GM12872 (cell line): Measurements from ENCODE around the gene STMN3.

ENCODE experiments used
- CTCF ChIP-seq: IDR thresholded peaks from 3 replicates; pipeline ENCODE4 v1.5.1; 2011; ENCODE audit warnings: low read depth, mild to moderate bottlenecking, low read length, moderate library complexity; ENCODE audit not compliant: insufficient read depth

Gene STMN3

GRCh38 chr20:63694584-63695423 is 41.6 kb upstream of the STMN3 start:
- no peak for TF ChIP-seq CTCF

- no peak for TF ChIP-seq CTCF
These were observed 40.7 kb upstream of the STMN3 start for GRCh38 chr20:63693733-63694583.

- TF ChIP-seq CTCF = no peak
These were observed 40.0 kb upstream of the STMN3 start for GRCh38 chr20:63693083-63693732.

GRCh38 chr20:63692436-63693082 is 39.3 kb upstream of the STMN3 start:
- TF ChIP-seq CTCF = no peak

GRCh38 chr20:63691711-63692435 is 38.6 kb upstream of the STMN3 start:
- TF ChIP-seq CTCF = no peak

DNA sequence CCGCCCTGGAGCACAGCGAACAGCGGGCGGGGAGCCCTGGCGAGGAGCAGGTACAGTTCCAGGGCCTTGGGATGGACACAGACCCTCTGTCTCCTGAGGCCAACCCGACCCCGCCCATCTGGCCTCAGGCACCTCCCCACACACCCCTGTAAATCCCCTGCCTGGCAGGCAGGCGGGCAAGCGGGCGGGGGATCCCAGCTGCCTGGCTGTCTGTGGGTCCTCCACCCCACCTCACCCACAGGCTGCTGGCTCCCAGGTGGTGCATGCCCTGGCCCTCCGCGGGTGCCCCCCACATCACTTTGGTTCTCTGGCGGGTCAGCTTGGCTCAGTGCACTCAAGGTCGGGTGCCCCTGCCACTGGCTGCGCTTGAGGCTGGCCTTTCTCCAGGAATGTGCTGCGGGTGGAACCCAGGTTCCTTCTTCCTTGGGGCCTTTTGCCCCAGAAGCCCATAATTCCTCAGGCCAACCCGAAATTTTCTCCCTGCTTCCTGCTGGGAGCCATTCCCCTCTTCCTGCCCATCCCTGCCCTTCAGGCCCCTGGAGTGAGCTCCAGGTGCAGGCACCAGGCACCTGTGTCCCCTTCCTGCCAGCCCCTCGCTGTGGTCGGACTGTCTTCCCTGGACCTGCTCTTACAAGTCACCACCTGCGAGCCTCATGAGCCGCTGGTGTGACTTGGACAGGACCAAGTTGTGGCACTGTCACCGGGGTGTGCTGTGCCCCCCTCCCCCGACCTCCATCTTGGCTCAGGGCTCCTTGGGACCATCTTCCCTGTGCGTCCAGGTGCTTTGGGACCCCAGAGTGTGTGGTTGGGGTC is 37.9 kb upstream of the STMN3 start:
- TF ChIP-seq CTCF = no peak
